ENCODE data around the gene CPVL. TPM values are rescaled to one million over a fixed set of nuclear protein-coding genes. Genes with fewer than 3 reads are reported as not detected.

Gene CPVL
- total RNA-seq, 1 donor from 2014 or later: 22.2 TPM

DNA sequence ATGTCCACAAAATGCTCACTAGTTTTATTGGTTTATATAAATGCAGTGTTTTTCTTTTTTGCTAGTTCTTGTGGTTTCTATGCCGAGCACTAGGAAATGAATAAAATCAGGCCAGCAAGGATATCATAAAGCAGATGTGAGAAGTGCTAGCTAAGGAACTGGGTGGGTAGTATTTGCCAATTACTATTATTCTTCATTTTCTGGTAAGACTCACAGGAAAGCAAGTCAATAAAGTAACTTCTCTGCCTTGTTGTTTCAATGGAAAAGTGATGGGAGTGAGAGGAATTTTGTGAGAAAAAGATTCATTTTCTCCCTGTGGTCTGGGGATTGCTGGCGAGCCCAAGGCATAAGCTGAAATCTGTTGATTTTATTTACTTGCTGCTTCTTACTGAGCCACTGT, 137.7 kb downstream of the CPVL start:
- no peak for FAIRE-seq

DNA sequence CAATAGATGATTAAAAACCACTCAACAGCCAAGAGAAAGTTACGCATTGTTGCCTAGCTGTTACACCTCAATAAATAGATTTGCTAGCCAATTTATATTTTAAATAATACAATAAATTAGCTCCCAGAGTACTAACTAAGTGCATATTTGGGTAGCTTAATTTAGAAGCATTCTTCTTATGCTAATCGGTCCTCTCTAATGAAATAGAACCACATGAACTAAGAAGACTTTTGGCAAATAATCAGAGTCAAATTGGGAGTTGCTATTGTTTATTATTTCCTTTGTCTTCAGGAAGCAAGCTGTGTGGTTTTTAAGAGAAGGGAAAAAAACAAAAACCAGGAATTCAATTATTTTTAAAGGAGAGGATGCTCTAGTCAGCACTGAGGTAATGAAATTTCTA, 139.2 kb downstream of the CPVL start:
- no peaks in the 10 kb centered on the region for H4K20me1 ChIP-seq (ENCODE audit: insufficient read depth, low read length)
- Mint-ChIP-seq H3K36me3 (ENCODE audit: low read depth, unreplicated experiment) (peaks cover 4% of the 10 kb centered on the region), H3K4me3 (ENCODE audit: unreplicated experiment) (no peak overlapping the region), H3K4me1 (ENCODE audit: low read depth, unreplicated experiment) (peaks cover 3% of the 10 kb centered on the region), H3K27ac (ENCODE audit: unreplicated experiment) (no peak overlapping the region), H3K27me3 (ENCODE audit: low read depth, unreplicated experiment) (no peaks in the 10 kb centered on the region), H3K9me3 (ENCODE audit: unreplicated experiment) (peaks cover 12% of the 10 kb centered on the region)
- no peaks in the 10 kb centered on the region for H3K4me1 ChIP-seq (ENCODE audit: insufficient read depth, low read length)
- no peak overlapping the region for H3K4me2 ChIP-seq (ENCODE audit: low read length)
- FAIRE-seq: no peak
- no peaks in the 10 kb centered on the region for H3K36me3 ChIP-seq (ENCODE audit: insufficient read depth, low read length)
- peaks cover under 1% of the 10 kb centered on the region for H3K27me3 ChIP-seq (ENCODE audit: insufficient read depth, low read length)
- TF ChIP-seq, protein P1, sequence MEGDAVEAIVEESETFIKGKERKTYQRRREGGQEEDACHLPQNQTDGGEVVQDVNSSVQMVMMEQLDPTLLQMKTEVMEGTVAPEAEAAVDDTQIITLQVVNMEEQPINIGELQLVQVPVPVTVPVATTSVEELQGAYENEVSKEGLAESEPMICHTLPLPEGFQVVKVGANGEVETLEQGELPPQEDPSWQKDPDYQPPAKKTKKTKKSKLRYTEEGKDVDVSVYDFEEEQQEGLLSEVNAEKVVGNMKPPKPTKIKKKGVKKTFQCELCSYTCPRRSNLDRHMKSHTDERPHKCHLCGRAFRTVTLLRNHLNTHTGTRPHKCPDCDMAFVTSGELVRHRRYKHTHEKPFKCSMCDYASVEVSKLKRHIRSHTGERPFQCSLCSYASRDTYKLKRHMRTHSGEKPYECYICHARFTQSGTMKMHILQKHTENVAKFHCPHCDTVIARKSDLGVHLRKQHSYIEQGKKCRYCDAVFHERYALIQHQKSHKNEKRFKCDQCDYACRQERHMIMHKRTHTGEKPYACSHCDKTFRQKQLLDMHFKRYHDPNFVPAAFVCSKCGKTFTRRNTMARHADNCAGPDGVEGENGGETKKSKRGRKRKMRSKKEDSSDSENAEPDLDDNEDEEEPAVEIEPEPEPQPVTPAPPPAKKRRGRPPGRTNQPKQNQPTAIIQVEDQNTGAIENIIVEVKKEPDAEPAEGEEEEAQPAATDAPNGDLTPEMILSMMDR (IDR thresholded peaks at IDR 0.05; ENCODE audit: insufficient read depth, low read depth, low read length): no peak
- no peak for TF ChIP-seq EZH2 (IDR thresholded peaks at IDR 0.05; ENCODE audit: insufficient read depth, low read length)
- no peak for DNase-seq (ENCODE audit: low read depth)
- H3K79me2 ChIP-seq (ENCODE audit: insufficient read depth, low read length): no peaks in the 10 kb centered on the region
- no peak overlapping the region for H3K27ac ChIP-seq (ENCODE audit: low read depth, low read length)
- no peak overlapping the region for H3K4me3 ChIP-seq (ENCODE audit: insufficient read depth, low read depth, low read length)
- peaks cover 2% of the 10 kb centered on the region for H3K9me3 ChIP-seq (ENCODE audit: insufficient read depth, low read depth, low read length)
- no peak overlapping the region for H2AFZ ChIP-seq (ENCODE audit: low read depth, low read length)
- no peak overlapping the region for H3K9ac ChIP-seq (ENCODE audit: low read length)

More for the DNA sequence above, 137.7 kb downstream of the CPVL start:
- Mint-ChIP-seq H3K36me3 (ENCODE audit: low read depth, unreplicated experiment) (peaks cover 2% of the 10 kb centered on the region), H3K4me3 (ENCODE audit: unreplicated experiment) (no peak overlapping the region), H3K27ac (ENCODE audit: unreplicated experiment) (no peak overlapping the region), H3K4me1 (ENCODE audit: low read depth, unreplicated experiment) (peaks cover 3% of the 10 kb centered on the region), H3K27me3 (ENCODE audit: low read depth, unreplicated experiment) (no peaks in the 10 kb centered on the region), H3K9me3 (ENCODE audit: unreplicated experiment) (peaks cover 12% of the 10 kb centered on the region)
- TF ChIP-seq, protein P1 (IDR thresholded peaks at IDR 0.05; ENCODE audit: insufficient read depth, low read depth, low read length): no peak
- no peak for TF ChIP-seq EZH2 (IDR thresholded peaks at IDR 0.05; ENCODE audit: insufficient read depth, low read length)
- H3K36me3 ChIP-seq (ENCODE audit: insufficient read depth, low read length): no peaks in the 10 kb centered on the region
- H3K4me1 ChIP-seq (ENCODE audit: insufficient read depth, low read length): no peaks in the 10 kb centered on the region
- no peaks in the 10 kb centered on the region for H3K79me2 ChIP-seq (ENCODE audit: insufficient read depth, low read length)
- no peak overlapping the region for H3K4me3 ChIP-seq (ENCODE audit: insufficient read depth, low read depth, low read length)
- no peaks in the 10 kb centered on the region for H3K27me3 ChIP-seq (ENCODE audit: insufficient read depth, low read length)
- H3K27ac ChIP-seq (ENCODE audit: low read depth, low read length): no peak overlapping the region
- no peak overlapping the region for H2AFZ ChIP-seq (ENCODE audit: low read depth, low read length)
- peaks cover 2% of the 10 kb centered on the region for H3K9me3 ChIP-seq (ENCODE audit: insufficient read depth, low read depth, low read length)
- no peaks in the 10 kb centered on the region for H4K20me1 ChIP-seq (ENCODE audit: insufficient read depth, low read length)
- DNase-seq (ENCODE audit: low read depth): no peak
- no peak overlapping the region for H3K9ac ChIP-seq (ENCODE audit: low read length)
- H3K4me2 ChIP-seq (ENCODE audit: low read length): no peak overlapping the region

DNA sequence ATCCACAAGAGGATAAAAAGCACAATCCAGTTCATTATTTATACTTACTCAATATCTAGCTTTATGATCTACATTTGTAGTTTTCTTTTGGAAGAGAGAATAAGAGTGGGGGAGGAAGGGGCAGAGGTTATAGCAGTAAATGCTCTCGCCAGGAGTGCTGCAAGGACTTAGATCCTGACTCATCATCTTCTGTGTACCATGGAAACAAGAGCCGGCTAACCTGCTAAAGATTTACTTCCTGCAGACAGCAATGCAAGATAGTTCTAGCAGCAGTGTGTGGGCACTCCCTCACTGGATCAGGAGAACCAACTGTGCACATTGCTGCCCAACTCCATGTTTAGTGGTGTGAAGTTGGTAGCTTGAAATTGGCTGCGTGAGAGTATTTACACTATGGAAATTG, 140.5 kb downstream of the CPVL start:
- FAIRE-seq: no peak
- no peaks in the 10 kb centered on the region for H3K36me3 ChIP-seq (ENCODE audit: insufficient read depth, low read length)
- no peaks in the 10 kb centered on the region for H3K79me2 ChIP-seq (ENCODE audit: insufficient read depth, low read length)
- peaks cover 2% of the 10 kb centered on the region for H3K9me3 ChIP-seq (ENCODE audit: insufficient read depth, low read depth, low read length)
- no peak overlapping the region for H3K9ac ChIP-seq (ENCODE audit: low read length)
- Mint-ChIP-seq H3K36me3 (ENCODE audit: low read depth, unreplicated experiment) (peaks cover 4% of the 10 kb centered on the region), H3K27me3 (ENCODE audit: low read depth, unreplicated experiment) (no peaks in the 10 kb centered on the region), H3K4me1 (ENCODE audit: low read depth, unreplicated experiment) (peaks cover 3% of the 10 kb centered on the region), H3K27ac (ENCODE audit: unreplicated experiment) (peak overlapping the region; percentile 23), H3K4me3 (ENCODE audit: unreplicated experiment) (no peak overlapping the region), H3K9me3 (ENCODE audit: unreplicated experiment) (peaks cover 12% of the 10 kb centered on the region)
- no peak overlapping the region for H3K27ac ChIP-seq (ENCODE audit: low read depth, low read length)
- no peaks in the 10 kb centered on the region for H4K20me1 ChIP-seq (ENCODE audit: insufficient read depth, low read length)
- H3K4me3 ChIP-seq (ENCODE audit: insufficient read depth, low read depth, low read length): no peak overlapping the region
- no peak overlapping the region for H3K4me2 ChIP-seq (ENCODE audit: low read length)
- H2AFZ ChIP-seq (ENCODE audit: low read depth, low read length): no peak overlapping the region
- peak; percentile 64 for DNase-seq (ENCODE audit: low read depth)
- TF ChIP-seq, protein P1 (IDR thresholded peaks at IDR 0.05; ENCODE audit: insufficient read depth, low read depth, low read length): no peak
- TF ChIP-seq EZH2 (IDR thresholded peaks at IDR 0.05; ENCODE audit: insufficient read depth, low read length): no peak
- peaks cover 8% of the 10 kb centered on the region for H3K27me3 ChIP-seq (ENCODE audit: insufficient read depth, low read length)
- H3K4me1 ChIP-seq (ENCODE audit: insufficient read depth, low read length): no peaks in the 10 kb centered on the region
